H9 (cell line): ENCODE results near the gene GTF2F2. TPM values are rescaled to one million over a fixed set of nuclear protein-coding genes. Genes with fewer than 3 reads are reported as not detected.

Experiments
- DNase-seq: peaks from one replicate; pipeline ENCODE4 v3.0.0-alpha.2; 2017
- H2AFZ ChIP-seq: one replicate; pipeline ENCODE4 v1.6.1; 2013; ENCODE audit warnings: mild to moderate bottlenecking, low read length, control low read depth, moderate library complexity
- H2AK5ac ChIP-seq: 2 replicates; pipeline ENCODE4 v1.6.1; 2013; ENCODE audit warnings: low read length, control low read depth, mixed read lengths; ENCODE audit not compliant: insufficient read length
- H2BK120ac ChIP-seq: one replicate; pipeline ENCODE4 v1.6.1; 2013; ENCODE audit warnings: low read depth, mild to moderate bottlenecking, low read length, control low read depth, inconsistent platforms; ENCODE audit not compliant: poor library complexity, severe bottlenecking
- H2BK12ac ChIP-seq: 2 replicates; pipeline ENCODE4 v1.6.1; 2013; ENCODE audit warnings: low read length, control low read depth, mixed read lengths, low read depth; ENCODE audit not compliant: insufficient read length
- H2BK15ac ChIP-seq: 2 replicates; pipeline ENCODE4 v1.6.1; 2013; ENCODE audit warnings: low read depth, low read length, control low read depth
- H2BK20ac ChIP-seq: one replicate; pipeline ENCODE4 v1.6.1; 2013; ENCODE audit warnings: low read depth, mild to moderate bottlenecking, low read length, control low read depth, inconsistent platforms; ENCODE audit not compliant: poor library complexity, severe bottlenecking
- H2BK5ac ChIP-seq: 2 replicates; pipeline ENCODE4 v1.6.1; 2013; ENCODE audit warnings: low read length, control low read depth, mixed read lengths; ENCODE audit not compliant: insufficient read length
- H3K14ac ChIP-seq: 2 replicates; pipeline ENCODE4 v1.6.1; 2013; ENCODE audit warnings: low read length, control low read depth; ENCODE audit not compliant: insufficient read depth
- H3K18ac ChIP-seq: 2 replicates; pipeline ENCODE4 v1.6.1; 2013; ENCODE audit warnings: low read depth, mild to moderate bottlenecking, mixed read lengths, low read length, control low read depth; ENCODE audit not compliant: insufficient read length
- H3K23ac ChIP-seq: 2 replicates; pipeline ENCODE4 v1.6.1; 2013; ENCODE audit warnings: low read length, control low read depth, mixed read lengths, low read depth; ENCODE audit not compliant: insufficient read length
- H3K23me2 ChIP-seq: 2 replicates; pipeline ENCODE4 v1.6.1; 2013; ENCODE audit warnings: low read depth, mild to moderate bottlenecking, mixed read lengths, low read length, control low read depth; ENCODE audit not compliant: insufficient read length, poor library complexity, severe bottlenecking
- H3K27ac ChIP-seq: 2 replicates; pipeline ENCODE4 v1.5.1; 2013; ENCODE audit warnings: low read length, control low read depth, mixed read lengths, low read depth; ENCODE audit not compliant: insufficient read length
- H3K27me3 ChIP-seq: 2 replicates; pipeline ENCODE4 v1.6.1; 2013; ENCODE audit warnings: low read length, control low read depth, inconsistent platforms; ENCODE audit not compliant: insufficient read depth
- H3K4ac ChIP-seq: 2 replicates; pipeline ENCODE4 v1.6.1; 2013; ENCODE audit warnings: low read depth, mild to moderate bottlenecking, control low read depth, inconsistent platforms, low read length, moderate library complexity
- H3K4me1 ChIP-seq: 2 replicates; pipeline ENCODE4 v1.6.1; 2013; ENCODE audit warnings: low read length, control low read depth, inconsistent platforms; ENCODE audit not compliant: insufficient read depth
- H3K4me2 ChIP-seq: 2 replicates; pipeline ENCODE4 v1.6.1; 2013; ENCODE audit warnings: low read length, control low read depth, mixed read lengths; ENCODE audit not compliant: insufficient read length, insufficient read depth
- H3K56ac ChIP-seq: 2 replicates; pipeline ENCODE4 v1.6.1; 2013; ENCODE audit warnings: low read depth, mild to moderate bottlenecking, mixed read lengths, low read length, control low read depth; ENCODE audit not compliant: insufficient read length
- H3K79me1 ChIP-seq: 2 replicates; pipeline ENCODE4 v1.6.1; 2013; ENCODE audit warnings: low read depth, mild to moderate bottlenecking, moderate library complexity, low read length, control low read depth, inconsistent platforms; ENCODE audit not compliant: insufficient read depth, poor library complexity, severe bottlenecking
- H3K79me2 ChIP-seq: 2 replicates; pipeline ENCODE4 v1.6.1; 2013; ENCODE audit warnings: low read length, control low read depth, inconsistent platforms; ENCODE audit not compliant: insufficient read depth
- H3K9ac ChIP-seq: 2 replicates; pipeline ENCODE4 v1.6.1; 2013; ENCODE audit warnings: low read length, control low read depth, mixed read lengths; ENCODE audit not compliant: insufficient read length; ENCODE audit errors: extremely low read depth
- H3K9me3 ChIP-seq: one replicate; pipeline ENCODE4 v1.6.1; 2013; ENCODE audit warnings: low read depth, low read length, inconsistent platforms; ENCODE audit not compliant: control insufficient read depth
- H3T11ph ChIP-seq: one replicate; pipeline ENCODE4 v1.6.1; 2013; ENCODE audit warnings: mild to moderate bottlenecking, low read length, control low read depth, inconsistent platforms
- H4K20me1 ChIP-seq: one replicate; pipeline ENCODE4 v1.6.1; 2013; ENCODE audit not compliant: control insufficient read depth, insufficient read length, insufficient read depth
- H4K5ac ChIP-seq: 2 replicates; pipeline ENCODE4 v1.6.1; 2013; ENCODE audit warnings: low read depth, mild to moderate bottlenecking, mixed read lengths, low read length, control low read depth; ENCODE audit not compliant: insufficient read length
- H4K8ac ChIP-seq: replicated peaks from 2 replicates; pipeline ENCODE4 v1.6.1; 2013; ENCODE audit warnings: low read length, control low read depth, mixed read lengths, low read depth; ENCODE audit not compliant: insufficient read length
- H4K91ac ChIP-seq: 2 replicates; pipeline ENCODE4 v1.6.1; 2013; ENCODE audit warnings: low read depth, mild to moderate bottlenecking, moderate library complexity, mixed read lengths, low read length, control low read depth; ENCODE audit not compliant: insufficient read length
- H3K27ac Mint-ChIP-seq, 3 experiments: 2 replicates in 2 of 3; 3 replicates in 1 of 3; pipeline ENCODE4 v1.8.0; 2020 to 2021; ENCODE audit warnings: mixed read lengths in 3 of 3, mild to moderate bottlenecking in 1 of 3, moderate library complexity in 1 of 3
- H3K27me3 Mint-ChIP-seq: 2 replicates; pipeline ENCODE4 v1.8.0; 2021; ENCODE audit warnings: low read depth, mild to moderate bottlenecking, moderate library complexity, mixed read lengths
- H3K36me3 Mint-ChIP-seq, 3 experiments: 2 replicates in 2 of 3; 3 replicates in 1 of 3; pipeline ENCODE4 v1.8.0; 2020 to 2021; ENCODE audit warnings: low read depth in 3 of 3, mixed read lengths in 3 of 3; ENCODE audit not compliant: insufficient read depth in 1 of 3
- H3K4me1 Mint-ChIP-seq, 2 experiments: 2 replicates each; pipeline ENCODE4 v1.8.0; 2020; ENCODE audit warnings: mixed read lengths in 2 of 2
- H3K4me3 Mint-ChIP-seq, 2 experiments: 2 replicates in 1 of 2; 3 replicates in 1 of 2; pipeline ENCODE4 v1.8.0; 2020 to 2021; ENCODE audit warnings: mild to moderate bottlenecking in 2 of 2, mixed read lengths in 2 of 2, moderate library complexity in 1 of 2
- H3K9me3 Mint-ChIP-seq, 2 experiments: 2 replicates in 1 of 2; 3 replicates in 1 of 2; pipeline ENCODE4 v1.8.0; 2020; ENCODE audit warnings: mild to moderate bottlenecking in 2 of 2, mixed read lengths in 2 of 2, moderate library complexity in 1 of 2
- CTCF ChIP-seq: fragments of 200-600 bp; sonication (generic); conservative IDR thresholded peaks from 3 replicates; pipeline ENCODE4 v1.8.0; 2021; ENCODE audit warnings: antibody characterized with exemption, mild to moderate bottlenecking
- WGBS: extraction: QIAGEN DNeasy Blood & Tissue Kit; methylation state at CpG from one replicate; pipeline ENCODE4 v1.1.7; 2013; ENCODE audit warnings: missing lambda C conversion rate, low lambda C conversion rate, mixed read lengths; ENCODE audit not compliant: insufficient read length; ENCODE audit errors: extremely low coverage; 5-methylcytosine and 5-hydroxymethylcytosine counted together
- total RNA-seq: library from RNA; stranded (reverse); gene quantifications from 2 replicates; pipeline ENCODE4 v1.2.1, GENCODE V29; 2021

Gene GTF2F2
- total RNA-seq, 1 experiment from 2014 or later = 29.6 TPM

GRCh38 chr13:45320876-45321629, 200.7 kb downstream of the GTF2F2 start:
- Histone ChIP-seq H3K23ac (no peak overlapping the region), H2BK5ac (no peak overlapping the region), H2AK5ac (no peak overlapping the region), H4K8ac (no peak overlapping the region), H3K4me2 (no peak overlapping the region), H3K4ac (no peak overlapping the region), H3K79me1 (no peaks in the 10 kb centered on the region), H2BK120ac (no peak overlapping the region), H3K9ac (no peak overlapping the region), H3K4me1 (no peaks in the 10 kb centered on the region), H3K56ac (no peak overlapping the region), H3K23me2 (no peaks in the 10 kb centered on the region), H3K14ac (no peak overlapping the region), H2AFZ (no peak overlapping the region), H3T11ph (no peak overlapping the region), H3K27ac (no peak overlapping the region), H2BK12ac (no peak overlapping the region), H3K9me3 (no peaks in the 10 kb centered on the region), H3K18ac (no peak overlapping the region), H4K20me1 (no peaks in the 10 kb centered on the region), H3K27me3 (no peaks in the 10 kb centered on the region), H2BK15ac (no peak overlapping the region), H4K91ac (no peak overlapping the region), H4K5ac (no peak overlapping the region), H2BK20ac (no peak overlapping the region), H3K79me2 (no peaks in the 10 kb centered on the region)
- H3K9me3 Mint-ChIP-seq = no peaks in the 10 kb centered on the region
- H3K27me3 Mint-ChIP-seq = no peaks in the 10 kb centered on the region; the same call in 1 of the 2 replicates
- no peak for TF ChIP-seq CTCF
- H3K27ac Mint-ChIP-seq = no peak overlapping the region
- peaks cover 0 to 4% (median 0%) of the 10 kb centered on the region in 3 experiments; a peak in 2 of 7 replicates for H3K36me3 Mint-ChIP-seq
- peaks cover 6 to 10% of the 10 kb centered on the region in 2 experiments for H3K4me1 Mint-ChIP-seq
- no CpG with 5 or more reads among the region's 4 CpGs for WGBS
- H3K4me3 Mint-ChIP-seq = no peak overlapping the region
- no peak for DNase-seq
